WTC11 (cell line): ENCODE measurements around the gene P2RX2. TPM values are rescaled to one million over a fixed set of nuclear protein-coding genes. Genes with fewer than 3 reads are reported as not detected.

Source experiments
- ATAC-seq: fragments of 200-7000 bp; cut with Tn5 transposase; 2 replicates; pipeline ENCODE4 v1.10.0; 2021; ENCODE audit warnings: mild to moderate bottlenecking, moderate library complexity
- CTCF ChIA-PET: fragments of 300-600 bp; sonication (Branson Sonifier 250); formaldehyde crosslinking; loops from one replicate; lab custom pipeline; 2021; ENCODE audit warnings: antibody characterized with exemption; lab: Charles Lee
- POLR2A ChIA-PET: fragments of 350-600 bp; sonication (Branson Sonifier 250); formaldehyde crosslinking; loops from one replicate; lab custom pipeline; 2021; ENCODE audit warnings: antibody characterized with exemption; lab: Charles Lee
- DNase-seq: peaks from one replicate; pipeline ENCODE4 v3.0.0; 2021; ENCODE audit warnings: low spot score
- H3K27ac Mint-ChIP-seq: 2 replicates; pipeline ENCODE4 v1.8.0; 2021; ENCODE audit warnings: mixed read lengths
- H3K27me3 Mint-ChIP-seq: 2 replicates; pipeline ENCODE4 v1.8.0; 2021; ENCODE audit warnings: low read depth, mild to moderate bottlenecking, moderate library complexity, mixed read lengths
- H3K36me3 Mint-ChIP-seq: 2 replicates; pipeline ENCODE4 v1.8.0; 2021; ENCODE audit warnings: mixed read lengths
- H3K4me1 Mint-ChIP-seq: 2 replicates; pipeline ENCODE4 v1.8.0; 2022; ENCODE audit warnings: mixed read lengths
- H3K4me3 Mint-ChIP-seq: 2 replicates; pipeline ENCODE4 v1.8.0; 2021; ENCODE audit warnings: mild to moderate bottlenecking, moderate library complexity, mixed read lengths
- H3K9me3 Mint-ChIP-seq: 2 replicates; pipeline ENCODE4 v1.8.0; 2021; ENCODE audit warnings: mixed read lengths
- ESRRA ChIP-seq: sonication (generic); formaldehyde crosslinking; IDR thresholded peaks from 2 replicates; pipeline ENCODE4 v1.8.1; 2022; ENCODE audit warnings: mild to moderate bottlenecking, missing genetic modification reagents, borderline replicate concordance
- FOXJ3 ChIP-seq: sonication (generic); formaldehyde crosslinking; IDR thresholded peaks from 2 replicates; pipeline ENCODE4 v1.9.0; 2021; ENCODE audit warnings: missing genetic modification reagents, mild to moderate bottlenecking, borderline replicate concordance
- KAT7 ChIP-seq: sonication (generic); formaldehyde crosslinking; IDR thresholded peaks from 2 replicates; pipeline ENCODE4 v1.8.1; 2023; ENCODE audit warnings: missing genetic modification reagents, mild to moderate bottlenecking, borderline replicate concordance
- MYBL2 ChIP-seq: sonication (generic); formaldehyde crosslinking; IDR thresholded peaks from 2 replicates; pipeline ENCODE4 v1.8.1; 2023; ENCODE audit warnings: mild to moderate bottlenecking, moderate library complexity, missing genetic modification reagents
- NR1H2 ChIP-seq: sonication (generic); formaldehyde crosslinking; IDR thresholded peaks from 2 replicates; pipeline ENCODE4 v1.9.0; 2021; ENCODE audit warnings: mild to moderate bottlenecking, moderate library complexity, missing genetic modification reagents
- OVOL2 ChIP-seq: fragments of 250-450 bp; sonication (Bioruptor Pico); IDR thresholded peaks from 2 replicates; pipeline ENCODE4 v1.9.0; 2021; ENCODE audit warnings: mild to moderate bottlenecking, borderline replicate concordance
- RORB ChIP-seq: fragments of 250-450 bp; sonication (Bioruptor Pico); IDR thresholded peaks from 2 replicates; pipeline ENCODE4 v1.9.0; 2021; ENCODE audit warnings: mild to moderate bottlenecking
- SMAD3 ChIP-seq: sonication (generic); formaldehyde crosslinking; IDR thresholded peaks from 2 replicates; pipeline ENCODE4 v1.8.0; 2022; ENCODE audit warnings: missing genetic modification reagents, mild to moderate bottlenecking, borderline replicate concordance
- ZNF121 ChIP-seq: sonication (generic); formaldehyde crosslinking; IDR thresholded peaks from 2 replicates; pipeline ENCODE4 v1.8.0; 2023; ENCODE audit warnings: missing genetic modification reagents
- ZNF232 ChIP-seq: sonication (generic); formaldehyde crosslinking; IDR thresholded peaks from 2 replicates; pipeline ENCODE4 v1.8.0; 2022; ENCODE audit warnings: mild to moderate bottlenecking, missing genetic modification reagents
- total RNA-seq: library from RNA; stranded (reverse); gene quantifications from 3 replicates; pipeline ENCODE4 v1.2.3, GENCODE V29; 2021
- TF ChIP-seq, protein P1 (sequence below): sonication (generic); formaldehyde crosslinking; conservative IDR thresholded peaks from 2 replicates; pipeline ENCODE4 v1.8.1; 2022; ENCODE audit warnings: mild to moderate bottlenecking, missing genetic modification reagents
- TF ChIP-seq, protein P2 (sequence below): sonication (generic); formaldehyde crosslinking; IDR thresholded peaks from 2 replicates; pipeline ENCODE4 v1.8.0; 2023; ENCODE audit warnings: missing genetic modification reagents
- TF ChIP-seq, protein P3 (sequence below): sonication (generic); formaldehyde crosslinking; IDR thresholded peaks from 2 replicates; pipeline ENCODE4 v1.8.1; 2022; ENCODE audit warnings: low read depth, missing genetic modification reagents, borderline replicate concordance
- TF ChIP-seq, protein P4 (sequence below): sonication (generic); formaldehyde crosslinking; IDR thresholded peaks from 2 replicates; pipeline ENCODE4 v1.8.1; 2022; ENCODE audit warnings: mild to moderate bottlenecking, moderate library complexity, missing genetic modification reagents
- TF ChIP-seq, protein P5 (sequence below): sonication (generic); formaldehyde crosslinking; IDR thresholded peaks from 2 replicates; pipeline ENCODE4 v1.8.1; 2023; ENCODE audit warnings: mild to moderate bottlenecking, missing genetic modification reagents, borderline replicate concordance
- TF ChIP-seq, protein P6 (sequence below): sonication (generic); formaldehyde crosslinking; IDR thresholded peaks from 2 replicates; pipeline ENCODE4 v1.8.0; 2022; ENCODE audit warnings: mild to moderate bottlenecking, missing genetic modification reagents
- TF ChIP-seq, protein P7 (sequence below): sonication (generic); formaldehyde crosslinking; IDR thresholded peaks from 2 replicates; pipeline ENCODE4 v1.8.0; 2023; ENCODE audit warnings: mild to moderate bottlenecking, missing genetic modification reagents
- TF ChIP-seq, protein P8 (sequence below): fragments of 250-450 bp; sonication (Bioruptor Pico); IDR thresholded peaks from 2 replicates; pipeline ENCODE4 v2.1.2; 2022; ENCODE audit warnings: mild to moderate bottlenecking, moderate library complexity
- TF ChIP-seq, protein P9 (sequence below): fragments of 250-450 bp; sonication (Bioruptor Pico); IDR thresholded peaks from 2 replicates; pipeline ENCODE4 v1.9.0; 2021; ENCODE audit warnings: mild to moderate bottlenecking
- TF ChIP-seq, protein P10 (sequence below): sonication (generic); formaldehyde crosslinking; IDR thresholded peaks from 2 replicates; pipeline ENCODE4 v1.8.1; 2022; ENCODE audit warnings: missing genetic modification reagents, borderline replicate concordance

The P2RX2 gene
- total RNA-seq, 1 experiment from 2014 or later: 2.1 TPM

DNA sequence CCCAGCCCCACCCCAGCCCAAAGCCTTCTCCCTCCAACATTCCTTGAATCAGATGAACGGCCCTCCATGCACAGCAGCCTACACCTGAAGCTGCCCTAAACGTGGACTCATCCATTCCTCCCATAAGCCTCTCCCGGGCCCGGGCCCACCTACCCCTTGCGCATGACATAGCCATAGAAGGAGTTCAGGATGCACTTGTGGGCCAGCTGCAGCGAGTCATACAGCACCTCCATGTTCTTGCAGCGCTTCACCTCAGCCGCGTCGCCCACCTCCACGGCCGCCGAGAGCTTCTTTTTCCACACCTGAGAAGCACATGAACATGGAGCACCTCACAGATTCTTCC, 46.5 kb downstream of the P2RX2 start:
- TF ChIP-seq NR1H2 (CRISPR knock-in tag) (no peak), MYBL2 (CRISPR knock-in tag) (no peak), OVOL2 (CRISPR knock-in tag) (no peak), RORB (CRISPR knock-in tag) (no peak), ZNF121 (CRISPR knock-in tag) (no peak), SMAD3 (no peak), ESRRA (CRISPR knock-in tag) (no peak), ZNF232 (CRISPR knock-in tag) (no peak), KAT7 (no peak), FOXJ3 (CRISPR knock-in tag) (no peak)
- TF ChIP-seq, protein P1, sequence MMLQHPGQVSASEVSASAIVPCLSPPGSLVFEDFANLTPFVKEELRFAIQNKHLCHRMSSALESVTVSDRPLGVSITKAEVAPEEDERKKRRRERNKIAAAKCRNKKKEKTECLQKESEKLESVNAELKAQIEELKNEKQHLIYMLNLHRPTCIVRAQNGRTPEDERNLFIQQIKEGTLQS (CRISPR knock-in tag): no peak
- TF ChIP-seq, protein P2, sequence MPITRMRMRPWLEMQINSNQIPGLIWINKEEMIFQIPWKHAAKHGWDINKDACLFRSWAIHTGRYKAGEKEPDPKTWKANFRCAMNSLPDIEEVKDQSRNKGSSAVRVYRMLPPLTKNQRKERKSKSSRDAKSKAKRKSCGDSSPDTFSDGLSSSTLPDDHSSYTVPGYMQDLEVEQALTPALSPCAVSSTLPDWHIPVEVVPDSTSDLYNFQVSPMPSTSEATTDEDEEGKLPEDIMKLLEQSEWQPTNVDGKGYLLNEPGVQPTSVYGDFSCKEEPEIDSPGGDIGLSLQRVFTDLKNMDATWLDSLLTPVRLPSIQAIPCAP (CRISPR knock-in tag): no peak
- TF ChIP-seq, protein P3, sequence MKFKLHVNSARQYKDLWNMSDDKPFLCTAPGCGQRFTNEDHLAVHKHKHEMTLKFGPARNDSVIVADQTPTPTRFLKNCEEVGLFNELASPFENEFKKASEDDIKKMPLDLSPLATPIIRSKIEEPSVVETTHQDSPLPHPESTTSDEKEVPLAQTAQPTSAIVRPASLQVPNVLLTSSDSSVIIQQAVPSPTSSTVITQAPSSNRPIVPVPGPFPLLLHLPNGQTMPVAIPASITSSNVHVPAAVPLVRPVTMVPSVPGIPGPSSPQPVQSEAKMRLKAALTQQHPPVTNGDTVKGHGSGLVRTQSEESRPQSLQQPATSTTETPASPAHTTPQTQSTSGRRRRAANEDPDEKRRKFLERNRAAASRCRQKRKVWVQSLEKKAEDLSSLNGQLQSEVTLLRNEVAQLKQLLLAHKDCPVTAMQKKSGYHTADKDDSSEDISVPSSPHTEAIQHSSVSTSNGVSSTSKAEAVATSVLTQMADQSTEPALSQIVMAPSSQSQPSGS (CRISPR knock-in tag): no peak
- TF ChIP-seq, protein P4, sequence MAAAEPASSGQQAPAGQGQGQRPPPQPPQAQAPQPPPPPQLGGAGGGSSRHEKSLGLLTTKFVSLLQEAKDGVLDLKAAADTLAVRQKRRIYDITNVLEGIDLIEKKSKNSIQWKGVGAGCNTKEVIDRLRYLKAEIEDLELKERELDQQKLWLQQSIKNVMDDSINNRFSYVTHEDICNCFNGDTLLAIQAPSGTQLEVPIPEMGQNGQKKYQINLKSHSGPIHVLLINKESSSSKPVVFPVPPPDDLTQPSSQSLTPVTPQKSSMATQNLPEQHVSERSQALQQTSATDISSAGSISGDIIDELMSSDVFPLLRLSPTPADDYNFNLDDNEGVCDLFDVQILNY (CRISPR knock-in tag): no peak
- TF ChIP-seq, protein P5, sequence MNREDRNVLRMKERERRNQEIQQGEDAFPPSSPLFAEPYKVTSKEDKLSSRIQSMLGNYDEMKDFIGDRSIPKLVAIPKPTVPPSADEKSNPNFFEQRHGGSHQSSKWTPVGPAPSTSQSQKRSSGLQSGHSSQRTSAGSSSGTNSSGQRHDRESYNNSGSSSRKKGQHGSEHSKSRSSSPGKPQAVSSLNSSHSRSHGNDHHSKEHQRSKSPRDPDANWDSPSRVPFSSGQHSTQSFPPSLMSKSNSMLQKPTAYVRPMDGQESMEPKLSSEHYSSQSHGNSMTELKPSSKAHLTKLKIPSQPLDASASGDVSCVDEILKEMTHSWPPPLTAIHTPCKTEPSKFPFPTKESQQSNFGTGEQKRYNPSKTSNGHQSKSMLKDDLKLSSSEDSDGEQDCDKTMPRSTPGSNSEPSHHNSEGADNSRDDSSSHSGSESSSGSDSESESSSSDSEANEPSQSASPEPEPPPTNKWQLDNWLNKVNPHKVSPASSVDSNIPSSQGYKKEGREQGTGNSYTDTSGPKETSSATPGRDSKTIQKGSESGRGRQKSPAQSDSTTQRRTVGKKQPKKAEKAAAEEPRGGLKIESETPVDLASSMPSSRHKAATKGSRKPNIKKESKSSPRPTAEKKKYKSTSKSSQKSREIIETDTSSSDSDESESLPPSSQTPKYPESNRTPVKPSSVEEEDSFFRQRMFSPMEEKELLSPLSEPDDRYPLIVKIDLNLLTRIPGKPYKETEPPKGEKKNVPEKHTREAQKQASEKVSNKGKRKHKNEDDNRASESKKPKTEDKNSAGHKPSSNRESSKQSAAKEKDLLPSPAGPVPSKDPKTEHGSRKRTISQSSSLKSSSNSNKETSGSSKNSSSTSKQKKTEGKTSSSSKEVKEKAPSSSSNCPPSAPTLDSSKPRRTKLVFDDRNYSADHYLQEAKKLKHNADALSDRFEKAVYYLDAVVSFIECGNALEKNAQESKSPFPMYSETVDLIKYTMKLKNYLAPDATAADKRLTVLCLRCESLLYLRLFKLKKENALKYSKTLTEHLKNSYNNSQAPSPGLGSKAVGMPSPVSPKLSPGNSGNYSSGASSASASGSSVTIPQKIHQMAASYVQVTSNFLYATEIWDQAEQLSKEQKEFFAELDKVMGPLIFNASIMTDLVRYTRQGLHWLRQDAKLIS (CRISPR knock-in tag): no peak
- TF ChIP-seq, protein P6, sequence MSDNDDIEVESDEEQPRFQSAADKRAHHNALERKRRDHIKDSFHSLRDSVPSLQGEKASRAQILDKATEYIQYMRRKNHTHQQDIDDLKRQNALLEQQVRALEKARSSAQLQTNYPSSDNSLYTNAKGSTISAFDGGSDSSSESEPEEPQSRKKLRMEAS (CRISPR knock-in tag): no peak
- peaks cover 90% of the 10 kb centered on the region for H3K36me3 Mint-ChIP-seq
- no peak overlapping the region for H3K27ac Mint-ChIP-seq
- CTCF ChIA-PET: no interaction called here
- DNase-seq: no peak
- POLR2A ChIA-PET: no interaction called here
- no peak for ATAC-seq
- H3K4me3 Mint-ChIP-seq: no peak overlapping the region
- H3K9me3 Mint-ChIP-seq: no peaks in the 10 kb centered on the region
- H3K4me1 Mint-ChIP-seq: no peaks in the 10 kb centered on the region
- H3K27me3 Mint-ChIP-seq: no peaks in the 10 kb centered on the region

DNA sequence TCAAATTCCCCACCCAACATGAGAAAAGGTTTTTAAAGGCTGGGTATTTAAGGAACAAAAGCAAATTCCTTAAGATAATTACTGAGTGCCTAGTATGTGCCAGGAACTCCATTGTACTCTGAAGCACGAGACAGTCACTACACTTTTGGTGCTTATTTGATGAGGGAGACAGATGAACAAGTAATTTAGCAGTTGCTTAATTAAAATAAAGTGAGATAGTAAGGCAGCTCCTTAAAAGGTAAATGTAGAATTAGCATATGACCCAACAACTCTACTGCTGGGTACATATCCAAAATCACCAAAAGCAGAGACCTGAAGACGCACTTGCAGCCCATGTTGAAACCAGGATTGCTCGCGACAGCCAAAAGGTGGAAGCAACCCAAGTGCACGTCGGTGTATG, 47.2 kb downstream of the P2RX2 start:
- Mint-ChIP-seq H3K4me1 (no peaks in the 10 kb centered on the region), H3K36me3 (peaks cover 86% of the 10 kb centered on the region), H3K4me3 (no peak overlapping the region), H3K9me3 (no peaks in the 10 kb centered on the region), H3K27ac (no peak overlapping the region), H3K27me3 (no peaks in the 10 kb centered on the region)
- POLR2A ChIA-PET: no interaction called here
- CTCF ChIA-PET: no interaction called here
- ATAC-seq (no peak), DNase-seq (no peak)
- TF ChIP-seq, protein P7, sequence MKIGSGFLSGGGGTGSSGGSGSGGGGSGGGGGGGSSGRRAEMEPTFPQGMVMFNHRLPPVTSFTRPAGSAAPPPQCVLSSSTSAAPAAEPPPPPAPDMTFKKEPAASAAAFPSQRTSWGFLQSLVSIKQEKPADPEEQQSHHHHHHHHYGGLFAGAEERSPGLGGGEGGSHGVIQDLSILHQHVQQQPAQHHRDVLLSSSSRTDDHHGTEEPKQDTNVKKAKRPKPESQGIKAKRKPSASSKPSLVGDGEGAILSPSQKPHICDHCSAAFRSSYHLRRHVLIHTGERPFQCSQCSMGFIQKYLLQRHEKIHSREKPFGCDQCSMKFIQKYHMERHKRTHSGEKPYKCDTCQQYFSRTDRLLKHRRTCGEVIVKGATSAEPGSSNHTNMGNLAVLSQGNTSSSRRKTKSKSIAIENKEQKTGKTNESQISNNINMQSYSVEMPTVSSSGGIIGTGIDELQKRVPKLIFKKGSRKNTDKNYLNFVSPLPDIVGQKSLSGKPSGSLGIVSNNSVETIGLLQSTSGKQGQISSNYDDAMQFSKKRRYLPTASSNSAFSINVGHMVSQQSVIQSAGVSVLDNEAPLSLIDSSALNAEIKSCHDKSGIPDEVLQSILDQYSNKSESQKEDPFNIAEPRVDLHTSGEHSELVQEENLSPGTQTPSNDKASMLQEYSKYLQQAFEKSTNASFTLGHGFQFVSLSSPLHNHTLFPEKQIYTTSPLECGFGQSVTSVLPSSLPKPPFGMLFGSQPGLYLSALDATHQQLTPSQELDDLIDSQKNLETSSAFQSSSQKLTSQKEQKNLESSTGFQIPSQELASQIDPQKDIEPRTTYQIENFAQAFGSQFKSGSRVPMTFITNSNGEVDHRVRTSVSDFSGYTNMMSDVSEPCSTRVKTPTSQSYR (CRISPR knock-in tag): no peak
- TF ChIP-seq, protein P8, sequence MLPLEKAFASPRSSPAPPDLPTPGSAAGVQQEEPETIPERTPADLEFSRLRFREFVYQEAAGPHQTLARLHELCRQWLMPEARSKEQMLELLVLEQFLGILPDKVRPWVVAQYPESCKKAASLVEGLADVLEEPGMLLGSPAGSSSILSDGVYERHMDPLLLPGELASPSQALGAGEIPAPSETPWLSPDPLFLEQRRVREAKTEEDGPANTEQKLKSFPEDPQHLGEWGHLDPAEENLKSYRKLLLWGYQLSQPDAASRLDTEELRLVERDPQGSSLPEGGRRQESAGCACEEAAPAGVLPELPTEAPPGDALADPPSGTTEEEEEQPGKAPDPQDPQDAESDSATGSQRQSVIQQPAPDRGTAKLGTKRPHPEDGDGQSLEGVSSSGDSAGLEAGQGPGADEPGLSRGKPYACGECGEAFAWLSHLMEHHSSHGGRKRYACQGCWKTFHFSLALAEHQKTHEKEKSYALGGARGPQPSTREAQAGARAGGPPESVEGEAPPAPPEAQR (CRISPR knock-in tag): no peak
- TF ChIP-seq, protein P9, sequence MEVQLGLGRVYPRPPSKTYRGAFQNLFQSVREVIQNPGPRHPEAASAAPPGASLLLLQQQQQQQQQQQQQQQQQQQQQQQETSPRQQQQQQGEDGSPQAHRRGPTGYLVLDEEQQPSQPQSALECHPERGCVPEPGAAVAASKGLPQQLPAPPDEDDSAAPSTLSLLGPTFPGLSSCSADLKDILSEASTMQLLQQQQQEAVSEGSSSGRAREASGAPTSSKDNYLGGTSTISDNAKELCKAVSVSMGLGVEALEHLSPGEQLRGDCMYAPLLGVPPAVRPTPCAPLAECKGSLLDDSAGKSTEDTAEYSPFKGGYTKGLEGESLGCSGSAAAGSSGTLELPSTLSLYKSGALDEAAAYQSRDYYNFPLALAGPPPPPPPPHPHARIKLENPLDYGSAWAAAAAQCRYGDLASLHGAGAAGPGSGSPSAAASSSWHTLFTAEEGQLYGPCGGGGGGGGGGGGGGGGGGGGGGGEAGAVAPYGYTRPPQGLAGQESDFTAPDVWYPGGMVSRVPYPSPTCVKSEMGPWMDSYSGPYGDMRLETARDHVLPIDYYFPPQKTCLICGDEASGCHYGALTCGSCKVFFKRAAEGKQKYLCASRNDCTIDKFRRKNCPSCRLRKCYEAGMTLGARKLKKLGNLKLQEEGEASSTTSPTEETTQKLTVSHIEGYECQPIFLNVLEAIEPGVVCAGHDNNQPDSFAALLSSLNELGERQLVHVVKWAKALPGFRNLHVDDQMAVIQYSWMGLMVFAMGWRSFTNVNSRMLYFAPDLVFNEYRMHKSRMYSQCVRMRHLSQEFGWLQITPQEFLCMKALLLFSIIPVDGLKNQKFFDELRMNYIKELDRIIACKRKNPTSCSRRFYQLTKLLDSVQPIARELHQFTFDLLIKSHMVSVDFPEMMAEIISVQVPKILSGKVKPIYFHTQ (CRISPR knock-in tag): no peak
- TF ChIP-seq, protein P10, sequence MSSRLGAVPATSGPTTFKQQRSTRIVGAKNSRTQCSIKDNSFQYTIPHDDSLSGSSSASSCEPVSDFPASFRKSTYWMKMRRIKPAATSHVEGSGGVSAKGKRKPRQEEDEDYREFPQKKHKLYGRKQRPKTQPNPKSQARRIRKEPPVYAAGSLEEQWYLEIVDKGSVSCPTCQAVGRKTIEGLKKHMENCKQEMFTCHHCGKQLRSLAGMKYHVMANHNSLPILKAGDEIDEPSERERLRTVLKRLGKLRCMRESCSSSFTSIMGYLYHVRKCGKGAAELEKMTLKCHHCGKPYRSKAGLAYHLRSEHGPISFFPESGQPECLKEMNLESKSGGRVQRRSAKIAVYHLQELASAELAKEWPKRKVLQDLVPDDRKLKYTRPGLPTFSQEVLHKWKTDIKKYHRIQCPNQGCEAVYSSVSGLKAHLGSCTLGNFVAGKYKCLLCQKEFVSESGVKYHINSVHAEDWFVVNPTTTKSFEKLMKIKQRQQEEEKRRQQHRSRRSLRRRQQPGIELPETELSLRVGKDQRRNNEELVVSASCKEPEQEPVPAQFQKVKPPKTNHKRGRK (CRISPR knock-in tag): no peak
